Anterior cingulate cortex (tissue), 58 donors: ENCODE measurements around the gene ENDOG.
"Not testable (repeated sequence)": the region's sequence is repeated elsewhere in the genome, so short reads cannot be mapped to it uniquely, and the experiment has no call there.

Source experiments
- DNase-seq, 58 donors: peaks; one replicate each; lab custom pipeline; 2025; lab: John Stamatoyannopoulos, UW

Gene ENDOG

DNA sequence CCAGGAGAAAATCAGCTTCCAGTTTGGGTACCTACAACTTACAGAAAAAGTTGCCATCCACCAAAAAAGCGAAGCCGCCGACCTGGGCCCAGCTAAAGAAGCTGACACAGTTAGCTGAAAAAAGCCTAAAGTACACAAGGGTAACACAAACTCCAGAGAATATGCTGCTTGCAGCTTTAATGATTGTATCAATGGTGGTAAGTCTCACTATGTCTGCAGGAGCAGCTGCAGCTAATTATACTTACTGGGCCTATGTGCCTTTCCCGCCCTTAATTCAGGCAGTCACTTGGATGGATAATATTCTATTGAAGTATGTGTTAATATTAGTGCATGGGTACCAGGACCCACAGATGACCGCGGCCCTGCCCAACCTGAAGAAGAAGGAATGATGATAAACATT, 36.2 kb downstream of the ENDOG start:
- not testable (repeated sequence) for DNase-seq

DNA sequence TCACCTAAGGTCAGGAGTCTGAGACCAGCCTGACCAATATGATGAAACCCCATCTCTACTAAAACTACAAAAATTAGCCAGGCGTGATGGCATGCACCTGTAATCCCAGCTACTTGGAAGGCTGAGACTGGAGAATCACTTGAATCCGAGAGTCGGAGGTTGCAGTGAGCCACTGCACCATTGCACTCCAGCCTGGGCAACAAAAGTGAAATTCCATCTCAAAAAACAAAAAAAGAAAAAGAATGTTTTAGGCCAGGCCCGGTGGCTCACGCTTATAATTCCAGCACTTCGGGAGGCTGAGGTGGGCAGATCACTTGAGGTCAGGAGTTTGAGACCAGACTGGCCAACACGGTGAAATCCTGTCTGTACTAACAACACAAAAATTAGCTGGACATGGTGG, 40.2 kb downstream of the ENDOG start:
- DNase-seq: not testable (repeated sequence)

DNA sequence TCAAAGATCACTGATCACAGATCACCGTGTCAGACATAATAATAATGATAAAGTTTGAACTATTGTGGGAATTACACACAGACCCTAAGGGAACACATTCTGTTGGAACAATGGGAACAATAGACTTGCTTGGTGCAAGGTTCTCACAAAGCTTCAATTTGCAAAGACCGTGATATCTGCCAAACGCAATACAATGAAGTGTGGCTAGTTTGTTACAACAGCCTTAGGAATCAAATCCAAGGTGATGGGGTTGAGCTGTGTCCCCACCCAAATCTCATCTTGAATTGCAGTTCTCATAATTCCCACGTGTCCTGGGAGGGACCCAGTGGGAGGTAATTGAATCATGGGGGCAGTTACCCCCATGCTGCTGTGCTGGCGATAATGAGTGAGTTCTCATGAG, 42.6 kb downstream of the ENDOG start:
- DNase-seq: peak in 2 of 58 donors; percentile 14 to 41

DNA sequence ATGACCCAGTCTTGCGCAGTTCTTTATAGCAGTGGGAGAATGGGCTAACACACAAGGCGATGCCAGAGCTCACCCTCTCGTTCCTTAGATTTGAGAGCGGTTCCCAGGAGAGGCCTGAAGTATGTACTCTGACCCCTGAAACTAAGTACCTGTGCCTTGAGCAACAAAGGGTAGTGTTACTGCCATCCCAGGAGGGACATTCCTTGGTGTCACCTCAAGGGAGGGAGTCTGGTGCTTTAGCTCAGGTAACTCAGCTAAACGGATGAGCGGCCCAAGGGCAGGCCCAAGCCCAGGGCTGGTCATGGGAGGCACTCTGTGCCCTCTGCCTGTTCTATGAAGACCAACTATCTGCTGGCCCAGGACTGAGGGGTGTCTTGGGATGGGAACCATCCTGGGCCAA, 43.2 kb downstream of the ENDOG start:
- no peak for DNase-seq

DNA sequence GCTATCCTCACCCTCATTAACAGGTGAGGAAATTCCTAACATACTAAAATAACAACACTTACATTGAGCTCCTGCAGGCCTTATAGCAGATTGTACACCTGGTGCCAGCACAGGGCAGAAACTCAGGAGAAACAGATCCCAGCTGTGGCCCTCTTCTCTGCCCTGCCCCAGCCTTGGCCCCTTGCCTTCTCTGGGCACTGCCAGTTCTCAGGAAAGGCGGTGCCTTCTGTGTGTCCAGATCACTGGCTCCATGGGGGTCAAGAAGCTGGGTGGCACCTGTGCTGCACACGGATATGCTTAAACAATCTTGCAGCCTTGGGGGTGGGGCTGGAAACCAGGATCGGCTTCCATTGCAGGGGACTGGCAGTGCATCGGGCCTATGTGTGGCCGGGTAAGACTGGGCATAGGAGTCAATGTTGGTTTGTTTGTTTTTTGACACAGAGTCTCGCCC, 44.1 kb downstream of the ENDOG start:
- peak in 1 of 58 donors; percentile 33 for DNase-seq

DNA sequence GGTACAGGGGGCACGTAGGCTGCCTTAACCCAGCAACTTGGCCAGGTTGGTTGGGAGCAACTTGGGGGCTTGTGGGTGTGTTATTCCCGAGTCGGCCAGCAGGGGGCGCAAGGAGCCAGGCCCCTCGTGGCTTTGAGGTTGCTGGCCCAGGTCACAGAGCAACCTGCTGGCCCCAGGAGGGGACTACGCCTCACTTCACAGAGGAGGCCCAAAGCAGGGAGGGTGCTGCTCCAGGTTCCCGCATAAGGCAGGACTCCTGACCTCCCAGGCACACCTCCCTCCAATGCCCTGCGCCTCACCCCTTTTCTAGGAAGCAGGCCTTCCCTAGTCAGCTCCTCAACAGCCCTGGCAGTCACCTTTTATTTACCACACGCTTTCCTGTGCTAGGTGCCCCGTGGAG, 45.3 kb downstream of the ENDOG start:
- DNase-seq: peak in 31 of 58 donors; percentile 12 to 64 (median 37)

DNA sequence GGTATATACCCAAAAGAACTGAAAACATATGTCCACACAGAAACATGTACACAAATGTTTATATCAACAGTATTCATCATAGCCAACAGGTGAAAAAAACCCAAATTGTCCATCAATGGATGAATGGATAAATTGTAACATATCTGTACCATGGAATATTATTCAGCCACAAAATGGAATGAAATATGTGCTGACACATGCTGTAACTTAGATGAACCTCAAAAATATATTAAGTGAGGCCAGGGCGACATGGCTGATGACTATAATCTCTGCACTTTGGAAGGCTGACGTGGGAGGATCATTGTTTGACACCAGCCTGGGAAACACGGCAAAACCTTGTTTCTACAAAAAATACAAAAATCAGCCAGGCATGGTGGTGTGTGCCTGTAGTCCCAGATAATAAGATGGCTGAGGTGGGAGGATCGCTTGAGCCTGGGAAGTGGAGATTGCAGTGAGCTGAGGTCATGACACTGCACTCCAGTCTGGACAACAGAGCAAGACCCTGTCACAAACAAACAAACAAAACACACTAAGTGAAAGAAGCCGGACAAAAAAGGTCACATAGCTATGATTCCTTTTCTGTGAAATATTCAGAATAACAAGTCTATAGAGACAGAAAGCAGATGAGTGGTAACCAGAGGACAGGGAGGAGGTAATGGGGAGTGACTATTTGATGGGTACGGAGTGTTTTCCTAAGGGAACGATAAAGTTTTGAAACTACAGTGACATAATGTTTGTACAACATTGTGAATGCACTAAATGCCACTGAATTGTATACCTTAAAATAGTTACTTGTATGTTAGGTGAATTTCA, 52.0 kb downstream of the ENDOG start:
- DNase-seq: no peak

DNA sequence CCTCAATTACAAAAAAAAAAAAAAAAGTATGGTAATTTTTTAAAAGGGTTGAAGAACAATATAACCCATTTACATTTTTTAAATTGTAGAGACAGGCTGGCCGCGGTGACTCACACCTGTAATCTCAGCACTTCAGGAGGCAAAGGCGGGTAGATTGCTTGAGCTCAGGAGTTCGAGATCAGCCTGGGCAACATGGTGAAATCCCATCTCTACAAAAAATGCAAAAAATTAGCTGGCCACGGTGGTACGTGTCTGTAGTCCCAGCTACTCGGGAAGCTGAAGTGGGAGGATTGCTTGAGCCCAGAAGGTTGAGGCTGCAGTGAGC, 52.6 kb downstream of the ENDOG start:
- DNase-seq: not testable (repeated sequence)
